ENCODE data around the gene CEP120.

The CEP120 gene

GRCh38 chr5:123429221-123429954, 6.2 kb upstream of the CEP120 start:
- no peak for DNase-seq (ENCODE audit: low read depth)
- H3K4me3 ChIP-seq (ENCODE audit: low read depth, low read length): no peak overlapping the region

GRCh38 chr5:123428521-123429220, 5.5 kb upstream of the CEP120 start:
- TF ChIP-seq CTCF (IDR thresholded peaks at IDR 0.05; ENCODE audit: low read depth, low read length, missing control alignments): no peak
- H3K4me3 ChIP-seq (ENCODE audit: low read depth, low read length): no peak overlapping the region
- no peak for DNase-seq (ENCODE audit: low read depth)

More at GRCh38 chr5:123429221-123429954, 6.2 kb upstream of the CEP120 start:
- no peak for TF ChIP-seq CTCF (IDR thresholded peaks at IDR 0.05; ENCODE audit: low read depth, low read length, missing control alignments)

GRCh38 chr5:123427281-123427680, 4.1 kb upstream of the CEP120 start:
- no peak overlapping the region for H3K4me3 ChIP-seq (ENCODE audit: low read depth, low read length)
- no peak for TF ChIP-seq CTCF (IDR thresholded peaks at IDR 0.05; ENCODE audit: low read depth, low read length, missing control alignments)
- DNase-seq (ENCODE audit: low read depth): no peak

- DNase-seq (ENCODE audit: low read depth): no peak
- H3K4me3 ChIP-seq (ENCODE audit: low read depth, low read length): no peak overlapping the region
- no peak for TF ChIP-seq CTCF (IDR thresholded peaks at IDR 0.05; ENCODE audit: low read depth, low read length, missing control alignments)
Observed at GRCh38 chr5:123425431-123425830, 2.2 kb upstream of the CEP120 start.

GRCh38 chr5:123422433-123423277, 548 bp downstream of the CEP120 start:
- peak overlapping the region; percentile 85 for H3K4me3 ChIP-seq (ENCODE audit: low read depth, low read length)
- TF ChIP-seq CTCF (IDR thresholded peaks at IDR 0.05; ENCODE audit: low read depth, low read length, missing control alignments): no peak
- DNase-seq (ENCODE audit: low read depth): no peak

- no peak for TF ChIP-seq CTCF (IDR thresholded peaks at IDR 0.05; ENCODE audit: low read depth, low read length, missing control alignments)
- DNase-seq (ENCODE audit: low read depth): no peak
- peak overlapping the region; percentile 85 for H3K4me3 ChIP-seq (ENCODE audit: low read depth, low read length)
Observed at GRCh38 chr5:123421773-123422172, 1.4 kb downstream of the CEP120 start.
